Measurements from ENCODE around the gene RXRA.

DNA sequence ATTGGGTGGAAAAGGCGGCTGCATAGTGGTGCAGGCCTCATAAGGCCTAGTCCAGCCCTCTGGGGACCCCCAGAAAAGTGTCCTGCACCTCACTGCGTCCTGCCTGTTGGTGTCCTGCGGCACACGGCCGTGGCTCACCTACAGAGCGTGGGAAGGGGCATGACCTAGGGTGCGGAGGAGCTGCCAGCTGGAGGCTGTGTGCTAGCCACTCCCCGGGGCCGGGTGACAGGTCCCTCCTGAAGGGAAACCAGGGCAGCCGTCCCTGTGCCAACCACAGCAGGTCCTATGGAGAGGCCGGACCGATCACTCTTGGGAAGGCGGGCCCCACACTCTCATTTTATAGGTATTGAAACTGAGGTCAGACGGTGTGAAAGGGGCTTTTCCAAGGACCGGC lies 150.7 kb downstream of the RXRA start:
- TF ChIP-seq, protein P1, sequence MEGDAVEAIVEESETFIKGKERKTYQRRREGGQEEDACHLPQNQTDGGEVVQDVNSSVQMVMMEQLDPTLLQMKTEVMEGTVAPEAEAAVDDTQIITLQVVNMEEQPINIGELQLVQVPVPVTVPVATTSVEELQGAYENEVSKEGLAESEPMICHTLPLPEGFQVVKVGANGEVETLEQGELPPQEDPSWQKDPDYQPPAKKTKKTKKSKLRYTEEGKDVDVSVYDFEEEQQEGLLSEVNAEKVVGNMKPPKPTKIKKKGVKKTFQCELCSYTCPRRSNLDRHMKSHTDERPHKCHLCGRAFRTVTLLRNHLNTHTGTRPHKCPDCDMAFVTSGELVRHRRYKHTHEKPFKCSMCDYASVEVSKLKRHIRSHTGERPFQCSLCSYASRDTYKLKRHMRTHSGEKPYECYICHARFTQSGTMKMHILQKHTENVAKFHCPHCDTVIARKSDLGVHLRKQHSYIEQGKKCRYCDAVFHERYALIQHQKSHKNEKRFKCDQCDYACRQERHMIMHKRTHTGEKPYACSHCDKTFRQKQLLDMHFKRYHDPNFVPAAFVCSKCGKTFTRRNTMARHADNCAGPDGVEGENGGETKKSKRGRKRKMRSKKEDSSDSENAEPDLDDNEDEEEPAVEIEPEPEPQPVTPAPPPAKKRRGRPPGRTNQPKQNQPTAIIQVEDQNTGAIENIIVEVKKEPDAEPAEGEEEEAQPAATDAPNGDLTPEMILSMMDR (IDR thresholded peaks at IDR 0.05; ENCODE audit: poor library complexity, severe bottlenecking): no peak
- TF ChIP-seq POLR2AphosphoS5 (IDR thresholded peaks at IDR 0.05) (no peak), EZH2 (IDR thresholded peaks at IDR 0.05; ENCODE audit: borderline replicate concordance, insufficient read depth, low read length, poor library complexity, severe bottlenecking) (no peak), SMC3 (conservative IDR thresholded peaks at IDR 0.05; ENCODE audit: poor library complexity) (no peak)
